H1 (cell line): ENCODE data around the gene GYPC. TPM values are rescaled to one million over a fixed set of nuclear protein-coding genes. Genes with fewer than 3 reads are reported as not detected.
A peak's percentile ranks its signal among the peaks of the same experiment; 100 is the strongest.

Source experiments
- CTCF ChIA-PET: fragments of 300-600 bp; sonication (Branson Sonifier 250); formaldehyde crosslinking; loops from one replicate; lab custom pipeline; 2021; ENCODE audit not compliant: partially characterized antibody; lab: Charles Lee
- POLR2A ChIA-PET: fragments of 300-600 bp; sonication (Branson Sonifier 250); formaldehyde crosslinking; loops from one replicate; lab custom pipeline; 2021; ENCODE audit warnings: inconsistent platforms; ENCODE audit not compliant: partially characterized antibody; lab: Charles Lee
- DNase-seq, 2 experiments: peaks; one replicate each; pipeline versions ENCODE4 v3.0.0 to v3.0.0-alpha.2; 2010 to 2022; ENCODE audit warnings: low spot score in 2 of 2, low read depth in 1 of 2, mixed read lengths in 1 of 2
- FAIRE-seq: peaks from 2 replicates; lab custom pipeline; 2011; peaks lifted over from hg19 to GRCh38; lab: Jason Lieb, UNC
- H2AFZ ChIP-seq: 2 replicates; pipeline ENCODE4 v1.8.1; 2012; ENCODE audit warnings: low read length, inconsistent platforms
- H2AK5ac ChIP-seq: 2 replicates; pipeline ENCODE4 v1.6.1; 2013; ENCODE audit warnings: low read depth, low read length
- H2BK120ac ChIP-seq: replicated peaks from 2 replicates; pipeline ENCODE3; 2013; ENCODE audit warnings: low read depth, low read length, inconsistent platforms
- H2BK12ac ChIP-seq: 2 replicates; pipeline ENCODE4 v1.6.1; 2013; ENCODE audit warnings: low read depth, low read length
- H2BK15ac ChIP-seq: 2 replicates; pipeline ENCODE4 v1.6.1; 2013; ENCODE audit warnings: low read length
- H2BK20ac ChIP-seq: 2 replicates; pipeline ENCODE4 v1.6.1; 2013; ENCODE audit warnings: low read length
- H2BK5ac ChIP-seq: 2 replicates; pipeline ENCODE4 v1.6.1; 2013; ENCODE audit warnings: low read depth, low read length
- H3K14ac ChIP-seq: 2 replicates; pipeline ENCODE4 v1.6.1; 2013; ENCODE audit warnings: inconsistent platforms; ENCODE audit not compliant: insufficient read length
- H3K18ac ChIP-seq: 2 replicates; pipeline ENCODE4 v1.6.1; 2013; ENCODE audit warnings: low read length; ENCODE audit errors: extremely low read depth
- H3K23ac ChIP-seq: 2 replicates; pipeline ENCODE4 v1.6.1; 2013; ENCODE audit warnings: inconsistent platforms; ENCODE audit not compliant: insufficient read length
- H3K23me2 ChIP-seq: 2 replicates; pipeline ENCODE4 v1.6.1; 2013; ENCODE audit warnings: low read depth, low read length
- H3K27ac ChIP-seq: 2 replicates; pipeline ENCODE4 v1.6.1; 2011; ENCODE audit warnings: low read depth, low read length, inconsistent platforms
- H3K27me3 ChIP-seq, 4 experiments: replicated peaks in 1 of 4; 1 replicate in 1 of 4; 2 replicates in 3 of 4; pipeline versions ENCODE4 v1.6.1 to v1.8.1; 2011 to 2013; ENCODE audit warnings: low read length in 3 of 4, mild to moderate bottlenecking in 3 of 4, inconsistent platforms in 2 of 4, mixed read lengths in 2 of 4, moderate library complexity in 1 of 4; ENCODE audit not compliant: control insufficient read depth in 3 of 4, insufficient read depth in 3 of 4; ENCODE audit errors: extremely low read depth in 1 of 4
- H3K36me3 ChIP-seq, 4 experiments: 2 replicates each; pipeline versions ENCODE4 v1.6.1 to v1.8.1; 2011 to 2013; ENCODE audit warnings: mild to moderate bottlenecking in 4 of 4, low read length in 3 of 4, moderate library complexity in 2 of 4, control low read depth in 1 of 4, inconsistent platforms in 1 of 4; ENCODE audit not compliant: insufficient read depth in 4 of 4, control insufficient read depth in 2 of 4
- H3K4ac ChIP-seq: replicated peaks from 2 replicates; pipeline ENCODE3; 2013; ENCODE audit warnings: low read length, low read depth, mixed read lengths, inconsistent platforms; ENCODE audit not compliant: insufficient read length
- H3K4me1 ChIP-seq, 4 experiments: replicated peaks in 1 of 4; 1 replicate in 1 of 4; 2 replicates in 3 of 4; pipeline versions ENCODE4 v1.6.1 to v1.8.1; 2011 to 2013; ENCODE audit warnings: low read length in 3 of 4, inconsistent platforms in 2 of 4, mixed read lengths in 1 of 4; ENCODE audit not compliant: insufficient read depth in 4 of 4, control insufficient read depth in 3 of 4
- H3K4me2 ChIP-seq, 2 experiments: 2 replicates each; pipeline versions ENCODE4 v1.6.1 to v1.8.1; 2011 to 2013; ENCODE audit warnings: low read depth in 2 of 2, low read length in 2 of 2, control low read depth in 1 of 2, inconsistent platforms in 1 of 2, mild to moderate bottlenecking in 1 of 2; ENCODE audit not compliant: insufficient read depth in 1 of 2
- H3K4me3 ChIP-seq, 4 experiments: fragments of 200-600, 300-600 bp in 1 of 4; sonication (generic), shearing (Covaris generic), sonication (Bioruptor Twin) in 1 of 4; 2 replicates each; pipeline versions ENCODE4 v1.5.1 to v1.8.1; 2011 to 2016; ENCODE audit warnings: low read length in 4 of 4, low read depth in 3 of 4, control low read depth in 2 of 4, inconsistent platforms in 2 of 4, mild to moderate bottlenecking in 2 of 4, mixed read lengths in 1 of 4, moderate library complexity in 1 of 4; ENCODE audit not compliant: insufficient read depth in 2 of 4; ENCODE audit errors: extremely low read depth in 1 of 4
- H3K56ac ChIP-seq: replicated peaks from 2 replicates; pipeline ENCODE3; 2013; ENCODE audit warnings: low read depth, mild to moderate bottlenecking, mixed read lengths, low read length, inconsistent platforms; ENCODE audit not compliant: insufficient read length
- H3K79me1 ChIP-seq: 2 replicates; pipeline ENCODE4 v1.6.1; 2013; ENCODE audit warnings: low read depth, low read length, control low read depth
- H3K79me2 ChIP-seq, 2 experiments: 2 replicates each; pipeline versions ENCODE4 v1.6.1 to v1.8.1; 2012 to 2013; ENCODE audit warnings: low read length in 2 of 2, mild to moderate bottlenecking in 2 of 2, inconsistent platforms in 1 of 2; ENCODE audit not compliant: insufficient read depth in 2 of 2, control insufficient read depth in 1 of 2
- H3K9ac ChIP-seq, 4 experiments: replicated peaks in 1 of 4; 1 replicate in 1 of 4; 2 replicates in 3 of 4; pipeline versions ENCODE4 v1.6.1 to v1.8.1; 2011 to 2013; ENCODE audit warnings: low read depth in 3 of 4, low read length in 3 of 4, control low read depth in 2 of 4, mild to moderate bottlenecking in 2 of 4, moderate library complexity in 2 of 4, inconsistent platforms in 1 of 4; ENCODE audit errors: extremely low read depth in 1 of 4
- H3K9me3 ChIP-seq, 2 experiments: 2 replicates each; pipeline versions ENCODE4 v1.6.1 to v1.8.1; 2012 to 2013; ENCODE audit warnings: mild to moderate bottlenecking in 2 of 2, moderate library complexity in 2 of 2, control low read depth in 1 of 2, inconsistent platforms in 1 of 2, low read depth in 1 of 2, low read length in 1 of 2, mixed read lengths in 1 of 2; ENCODE audit not compliant: insufficient read depth in 2 of 2
- H4K20me1 ChIP-seq, 2 experiments: replicated peaks in 1 of 2; 2 replicates each; pipeline versions ENCODE3 to v1.8.1; 2011 to 2013; ENCODE audit warnings: inconsistent platforms in 2 of 2, low read length in 2 of 2, mild to moderate bottlenecking in 1 of 2; ENCODE audit not compliant: insufficient read depth in 2 of 2, control insufficient read depth in 1 of 2
- H4K5ac ChIP-seq: 2 replicates; pipeline ENCODE4 v1.6.1; 2013; ENCODE audit warnings: low read length, low read depth, mixed read lengths, inconsistent platforms; ENCODE audit not compliant: insufficient read length
- H4K8ac ChIP-seq: 2 replicates; pipeline ENCODE4 v1.8.0; 2013; ENCODE audit warnings: mild to moderate bottlenecking, moderate library complexity, low read length, inconsistent platforms; ENCODE audit not compliant: insufficient read depth; ENCODE audit errors: extremely low read depth
- H4K91ac ChIP-seq: replicated peaks from 2 replicates; pipeline ENCODE3; 2013; ENCODE audit warnings: low read length, mixed read lengths, inconsistent platforms; ENCODE audit not compliant: insufficient read length
- ASH2L ChIP-seq: fragments of 200-600, 300-600 bp; sonication (generic); IDR thresholded peaks from one replicate; pipeline ENCODE4 v1.7.1; 2017; ENCODE audit warnings: low read length
- CBX8 ChIP-seq: fragments of 300-800, 300-1000 bp; sonication (generic); IDR thresholded peaks from 2 replicates; pipeline ENCODE4 v1.7.1; 2016; ENCODE audit warnings: low read depth, low read length, borderline replicate concordance
- EZH2 ChIP-seq: fragments of 200-600 bp; sonication (generic); IDR thresholded peaks from 2 replicates; pipeline ENCODE4 v1.7.1; 2012; ENCODE audit warnings: low read depth, mild to moderate bottlenecking, moderate library complexity, low read length, inconsistent platforms; ENCODE audit not compliant: severe bottlenecking
- FOSL1 ChIP-seq: IDR thresholded peaks from 2 replicates; pipeline ENCODE4 v1.6.1; 2011; ENCODE audit warnings: mild to moderate bottlenecking, low read depth, low read length, moderate library complexity; ENCODE audit not compliant: insufficient read depth
- HDAC6 ChIP-seq: IDR thresholded peaks from one replicate; pipeline ENCODE4 v1.7.1; 2012; ENCODE audit warnings: low read depth, mild to moderate bottlenecking, inconsistent platforms, low read length, moderate library complexity
- NRF1 ChIP-seq: IDR thresholded peaks from 2 replicates; pipeline ENCODE4 v1.6.1; 2011; ENCODE audit warnings: mild to moderate bottlenecking, low read depth, low read length, improper control_type of control experiment
- SAP30 ChIP-seq: fragments of 300-600 bp; sonication (generic); IDR thresholded peaks from 2 replicates; pipeline ENCODE4 v1.7.1; 2012; ENCODE audit warnings: low read length, moderate library complexity, mild to moderate bottlenecking, inconsistent platforms; ENCODE audit not compliant: insufficient read depth, insufficient replicate concordance
- SIN3A ChIP-seq, 2 experiments: IDR thresholded peaks in 1 of 2; conservative IDR thresholded peaks in 1 of 2; 2 replicates each; pipeline ENCODE4 v1.6.1; 2011 to 2012; ENCODE audit warnings: low read length in 2 of 2, improper control_type of control experiment in 1 of 2, low read depth in 1 of 2, mild to moderate bottlenecking in 1 of 2
- SIRT6 ChIP-seq: IDR thresholded peaks from one replicate; pipeline ENCODE4 v1.7.1; 2012; ENCODE audit warnings: low read length, inconsistent platforms
- SRF ChIP-seq: IDR thresholded peaks from 2 replicates; pipeline ENCODE4 v1.6.1; 2011; ENCODE audit warnings: mild to moderate bottlenecking, low read depth, low read length, moderate library complexity
- TAF1 ChIP-seq: IDR thresholded peaks from 2 replicates; pipeline ENCODE4 v1.6.1; 2011; ENCODE audit warnings: mild to moderate bottlenecking, low read depth, low read length
- WGBS, 2 experiments: shearing (Covaris generic) in 1 of 2; methylation state at CpG; one replicate each; pipeline versions ENCODE4 v1.1.6 to v1.1.7; 2013 to 2015; ENCODE audit warnings: low lambda C conversion rate in 2 of 2, mixed read lengths in 2 of 2, inconsistent platforms in 1 of 2, low coverage in 1 of 2, missing lambda C conversion rate in 1 of 2; ENCODE audit not compliant: insufficient replicate concordance in 2 of 2, insufficient coverage in 1 of 2, insufficient read length in 1 of 2; ENCODE audit errors: extremely low coverage in 1 of 2, missing lambda C conversion rate in 1 of 2; 5-methylcytosine and 5-hydroxymethylcytosine counted together
- polyA plus RNA-seq, 7 experiments: library from polyadenylated mRNA; depleted of rRNA in 3 of 7; stranded (reverse) in 5 of 7; unstranded in 2 of 7; fragments of >200 nt in 5 of 7; fragments of 200-250 nt in 2 of 7; gene quantifications; 1 replicate in 5 of 7; 2 replicates in 1 of 7; 4 replicates in 1 of 7; pipeline versions ENCODE4 v1.2.1 to v1.2.3, GENCODE V29; 2011 to 2013; ENCODE audit warnings: missing spikeins in 2 of 7, mixed read lengths in 2 of 7
- total RNA-seq: library from RNA; stranded (reverse); fragmentation: NEBNext Ultra II Directional; extraction: Animal tissue kit (Norgen Biotek cat#: 25700); gene quantifications from 2 replicates; pipeline ENCODE4 v1.2.1, GENCODE V29; 2021

The GYPC gene
- total and polyA plus RNA-seq, 2 of the 8 experiments (the other 6 are each of a cell fraction or from before 2014, with no cell fraction given): 26.8 to 53.6 TPM

- peak overlapping the region; percentile 10 for H3K18ac ChIP-seq
- no peaks in the 10 kb centered on the region for H3K79me1 ChIP-seq
- H3K56ac ChIP-seq: no peak overlapping the region
- peak overlapping the region; percentile 76 for H2BK120ac ChIP-seq
- no peak overlapping the region for H3K27ac ChIP-seq
- peak overlapping the region; percentile 89; the same call in 1 of the 2 replicates for H2BK5ac ChIP-seq
- peak overlapping the region; percentile 72 to 86 for H3K4me2 ChIP-seq
- no peak overlapping the region for H3K4ac ChIP-seq
- peak overlapping the region in 3 of 4 experiments; percentile 46 to 62 (median 56); a peak in 5 of 8 replicates for H3K4me3 ChIP-seq
- no peak for FAIRE-seq
- H4K8ac ChIP-seq: 0 out of 2 replicates have a peak overlapping the region, but pooled peaks have one; percentile 3
- peaks cover 0 to 2% of the 10 kb centered on the region in 2 experiments for H4K20me1 ChIP-seq
- peak; percentile 38 to 63 for DNase-seq
- ChIA-PET CTCF (interaction anchor here (0.8 to 1.2 kb wide), 2 partner anchors 14 to 44 kb away, joined by 3 to 4 read pairs; no protein-coding TSS in a partner anchor), POLR2A (interaction anchor here (0.6 to 2.1 kb wide), 6 partner anchors 10 to 313 kb away, joined by 3 to 6 read pairs (median 3); no protein-coding TSS in a partner anchor)
- H2BK12ac ChIP-seq: peak overlapping the region; percentile 98; the same call in 1 of the 2 replicates
- peaks cover 11% of the 10 kb centered on the region for H3K23me2 ChIP-seq
- peak overlapping the region; percentile 96 for H4K91ac ChIP-seq
- H4K5ac ChIP-seq: no peak overlapping the region
- no peaks in the 10 kb centered on the region for H3K79me2 ChIP-seq
- no peak overlapping the region for H3K23ac ChIP-seq
- no peaks in the 10 kb centered on the region for H3K36me3 ChIP-seq
- 29% methylated on average over 14 of the region's 14 CpGs; no CpG with 5 or more reads in 1 of the 2 experiments for WGBS, 2 experiments
- H2AFZ ChIP-seq: no peak overlapping the region
- peak overlapping the region; percentile 92; the same call in 1 of the 2 replicates for H2AK5ac ChIP-seq
- H3K4me1 ChIP-seq: peaks cover 16 to 31% (median 21%) of the 10 kb centered on the region in 4 experiments
- H3K9ac ChIP-seq: peak overlapping the region in 1 of 4 experiments; percentile 13; a peak in 2 of 7 replicates
- peaks cover 0 to 10% (median 8%) of the 10 kb centered on the region in 4 experiments; a peak in 4 of 7 replicates for H3K27me3 ChIP-seq
- H3K14ac ChIP-seq: no peak overlapping the region
- peak overlapping the region; percentile 97 for H2BK20ac ChIP-seq
- no peaks in the 10 kb centered on the region for H3K9me3 ChIP-seq
- peak overlapping the region; percentile 96; the same call in 1 of the 2 replicates for H2BK15ac ChIP-seq
- TF ChIP-seq EZH2 (no peak), ASH2L (peak; percentile 52), HDAC6 (no peak), SAP30 (no peak), SIRT6 (no peak), SIN3A (conservative IDR thresholded peaks at IDR 0.05 in 1 of 2, IDR thresholded peaks at IDR 0.05 in 1 of 2; ENCODE audit: low read depth in 1 of 2, low read length in 2 of 2) (no peak), NRF1 (no peak), FOSL1 (no peak), SRF (no peak), TAF1 (no peak), CBX8 (no peak)
These were observed 1.8 kb downstream of the GYPC start for GRCh38 chr2:126657636-126658318.
